ENCODE data around the gene FRMD3.

FRMD3 gene

GRCh38 chr9:83509402-83509801, 28.8 kb downstream of the FRMD3 start:
- no peaks in the 10 kb centered on the region for H3K4me1 ChIP-seq
- DNase-seq = no peak
- peaks cover 5% of the 10 kb centered on the region; the same call in 1 of the 2 replicates for H3K9me3 ChIP-seq
- peaks cover 23% of the 10 kb centered on the region for H3K36me3 ChIP-seq
- H3K4me3 ChIP-seq (ENCODE audit: low read depth, low read length) = no peak overlapping the region
- TF ChIP-seq, protein P1, sequence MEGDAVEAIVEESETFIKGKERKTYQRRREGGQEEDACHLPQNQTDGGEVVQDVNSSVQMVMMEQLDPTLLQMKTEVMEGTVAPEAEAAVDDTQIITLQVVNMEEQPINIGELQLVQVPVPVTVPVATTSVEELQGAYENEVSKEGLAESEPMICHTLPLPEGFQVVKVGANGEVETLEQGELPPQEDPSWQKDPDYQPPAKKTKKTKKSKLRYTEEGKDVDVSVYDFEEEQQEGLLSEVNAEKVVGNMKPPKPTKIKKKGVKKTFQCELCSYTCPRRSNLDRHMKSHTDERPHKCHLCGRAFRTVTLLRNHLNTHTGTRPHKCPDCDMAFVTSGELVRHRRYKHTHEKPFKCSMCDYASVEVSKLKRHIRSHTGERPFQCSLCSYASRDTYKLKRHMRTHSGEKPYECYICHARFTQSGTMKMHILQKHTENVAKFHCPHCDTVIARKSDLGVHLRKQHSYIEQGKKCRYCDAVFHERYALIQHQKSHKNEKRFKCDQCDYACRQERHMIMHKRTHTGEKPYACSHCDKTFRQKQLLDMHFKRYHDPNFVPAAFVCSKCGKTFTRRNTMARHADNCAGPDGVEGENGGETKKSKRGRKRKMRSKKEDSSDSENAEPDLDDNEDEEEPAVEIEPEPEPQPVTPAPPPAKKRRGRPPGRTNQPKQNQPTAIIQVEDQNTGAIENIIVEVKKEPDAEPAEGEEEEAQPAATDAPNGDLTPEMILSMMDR (IDR thresholded peaks at IDR 0.05; ENCODE audit: low read depth, low read length) = no peak
- no peaks in the 10 kb centered on the region for H3K27me3 ChIP-seq

DNA sequence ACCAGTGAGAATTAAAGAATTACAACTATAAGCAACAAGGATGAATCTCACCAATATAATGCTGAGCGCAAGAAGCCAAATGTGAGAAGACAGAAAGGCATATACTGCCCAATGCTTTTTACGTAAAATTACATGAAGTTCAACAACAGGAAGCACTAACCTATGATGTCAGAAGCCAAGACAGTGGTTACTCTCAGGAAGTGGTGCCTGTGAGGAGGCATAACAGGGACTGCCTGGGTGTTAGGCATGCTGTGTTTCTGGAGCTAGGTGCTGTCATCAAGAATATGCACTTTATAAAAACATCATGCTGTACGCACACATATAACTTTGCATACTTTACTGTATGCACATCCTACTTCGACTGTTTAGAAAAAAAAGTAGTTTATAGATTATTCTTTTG, 30.1 kb downstream of the FRMD3 start:
- no peak overlapping the region for H3K4me3 ChIP-seq (ENCODE audit: low read depth, low read length)
- H3K36me3 ChIP-seq = peaks cover 27% of the 10 kb centered on the region
- H3K9me3 ChIP-seq = peaks cover 5% of the 10 kb centered on the region; the same call in 1 of the 2 replicates
- no peaks in the 10 kb centered on the region for H3K27me3 ChIP-seq
- TF ChIP-seq, protein P1 (IDR thresholded peaks at IDR 0.05; ENCODE audit: low read depth, low read length) = no peak
- DNase-seq = no peak
- H3K4me1 ChIP-seq = peaks cover 8% of the 10 kb centered on the region

DNA sequence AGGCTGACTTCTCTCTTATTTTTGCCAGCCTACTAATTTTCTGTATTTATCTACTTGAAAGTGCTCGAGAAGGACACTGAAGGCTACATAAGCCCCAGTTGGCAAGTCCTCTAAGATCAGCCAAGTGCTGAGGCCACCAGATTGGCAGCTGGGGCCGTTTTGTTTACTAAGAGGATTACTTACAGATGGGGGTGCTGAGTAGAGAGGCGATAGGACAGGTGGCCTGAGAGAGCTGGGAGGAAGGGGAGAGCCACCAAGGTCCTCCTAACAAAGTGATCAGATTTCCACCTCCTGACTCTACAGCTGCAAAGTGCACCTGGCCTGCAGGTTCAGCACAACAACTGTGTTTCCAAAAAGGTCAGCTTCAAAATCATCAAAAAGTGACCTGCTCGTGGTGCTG, 32.9 kb downstream of the FRMD3 start:
- Histone ChIP-seq H3K9me3 (no peaks in the 10 kb centered on the region), H3K27me3 (no peaks in the 10 kb centered on the region), H3K4me3 (ENCODE audit: low read depth, low read length) (no peak overlapping the region), H3K4me1 (peaks cover 18% of the 10 kb centered on the region), H3K36me3 (peaks cover 11% of the 10 kb centered on the region)
- DNase-seq = no peak
- TF ChIP-seq, protein P1 (IDR thresholded peaks at IDR 0.05; ENCODE audit: low read depth, low read length) = no peak

- Histone ChIP-seq H3K4me1 (peaks cover 18% of the 10 kb centered on the region), H3K4me3 (ENCODE audit: low read depth, low read length) (no peak overlapping the region), H3K27me3 (no peaks in the 10 kb centered on the region), H3K36me3 (peaks cover 6% of the 10 kb centered on the region), H3K9me3 (no peaks in the 10 kb centered on the region)
- DNase-seq = no peak
- TF ChIP-seq, protein P1 (IDR thresholded peaks at IDR 0.05; ENCODE audit: low read depth, low read length) = no peak
Observed at GRCh38 chr9:83503866-83504265, 34.3 kb downstream of the FRMD3 start.

- no peak for DNase-seq
- TF ChIP-seq, protein P1 (IDR thresholded peaks at IDR 0.05; ENCODE audit: low read depth, low read length) = no peak
- peaks cover 18% of the 10 kb centered on the region for H3K4me1 ChIP-seq
- H3K36me3 ChIP-seq = peaks cover 10% of the 10 kb centered on the region
- no peaks in the 10 kb centered on the region for H3K27me3 ChIP-seq
- H3K9me3 ChIP-seq = no peaks in the 10 kb centered on the region
- H3K4me3 ChIP-seq (ENCODE audit: low read depth, low read length) = no peak overlapping the region
Observed at GRCh38 chr9:83501565-83501964, 36.6 kb downstream of the FRMD3 start.

GRCh38 chr9:83497441-83497840, 40.8 kb downstream of the FRMD3 start:
- H3K4me3 ChIP-seq (ENCODE audit: low read depth, low read length) = no peak overlapping the region
- TF ChIP-seq, protein P1 (IDR thresholded peaks at IDR 0.05; ENCODE audit: low read depth, low read length) = no peak
- H3K9me3 ChIP-seq = no peaks in the 10 kb centered on the region
- DNase-seq = no peak
- H3K36me3 ChIP-seq = peaks cover 4% of the 10 kb centered on the region
- peaks cover 7% of the 10 kb centered on the region for H3K4me1 ChIP-seq
- H3K27me3 ChIP-seq = no peaks in the 10 kb centered on the region

Measured in BE2C (cell line).